Measurements from ENCODE around the gene MT2A.

DNA sequence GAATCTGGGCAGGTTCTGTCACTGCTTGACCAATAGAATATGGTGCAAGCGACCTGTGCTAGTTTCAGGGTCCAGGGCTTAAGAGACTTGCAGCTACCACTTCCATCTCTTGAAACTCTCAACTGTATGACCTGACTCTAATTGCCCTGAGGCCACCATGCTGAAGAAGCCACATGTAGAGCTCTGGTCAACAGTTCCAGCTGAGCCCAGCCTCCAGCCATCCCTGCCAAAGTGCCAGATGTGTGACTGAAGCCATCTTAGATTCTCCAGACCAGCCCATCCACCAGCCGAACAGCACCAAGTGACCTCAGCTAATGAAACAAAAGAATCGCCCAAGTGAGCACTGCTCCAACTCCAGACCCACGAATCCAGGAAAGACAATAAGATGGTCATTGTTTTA, 3.4 kb upstream of the MT2A start:
- TF ChIP-seq POLR2A (IDR thresholded peaks at IDR 0.05; ENCODE audit: low read depth, low read length) (no peak), POLR2AphosphoS5 (IDR thresholded peaks at IDR 0.05; ENCODE audit: low read depth, low read length) (no peak)

All from GM12891 (cell line).